ENCODE measurements around the gene TAL2.

- TF ChIP-seq CTCF (IDR thresholded peaks at IDR 0.05) (no peak), POLR2A (IDR thresholded peaks at IDR 0.05) (no peak)
Observed at GRCh38 chr9:105656131-105656921, 5.9 kb upstream of the TAL2 start.

Measured in vagina (tissue), 2 donors.